Measurements from ENCODE around the gene MRPL20. TPM values are rescaled to one million over a fixed set of nuclear protein-coding genes. Genes with fewer than 3 reads are reported as not detected.
"Not testable (repeated sequence)": the region's sequence is repeated elsewhere in the genome, so short reads cannot be mapped to it uniquely, and the experiment has no call there.

Gene MRPL20
- total RNA-seq (100 to 1,000 TPM in 8 of 9 donors, 10 to 100 TPM in 1; 98.9 to 276 (median 160) TPM), polyA plus RNA-seq (100 to 1,000 TPM; 116 to 175 (median 134) TPM)
- long read RNA-seq, donor 1, transcript MRPL20-201 (4 exons, 721 nt), result major isoform, 137 of 158 reads
- long read RNA-seq, donor 1, partial matches to known transcripts, result 21 of 158 reads
- long read RNA-seq, donor 1, other reads (novel, unspliced or antisense), result 0 of 158 reads
- long read RNA-seq, donor 2, transcript MRPL20-201 (4 exons, 721 nt), result major isoform, 69 of 170 reads
- long read RNA-seq, donor 2, partial matches to known transcripts, result 99 of 170 reads
- long read RNA-seq, donor 2, other reads (novel, unspliced or antisense), result 0 of 170 reads
- long read RNA-seq, donor 3, transcript MRPL20-201 (4 exons, 721 nt), result major isoform, 78 of 86 reads
- long read RNA-seq, donor 3, partial matches to known transcripts, result 8 of 86 reads
- long read RNA-seq, donor 3, other reads (novel, unspliced or antisense), result 0 of 86 reads
- long read RNA-seq, donor 4, transcript MRPL20-201 (4 exons, 721 nt), result major isoform, 66 of 72 reads
- long read RNA-seq, donor 4, partial matches to known transcripts, result 1 of 72 reads
- long read RNA-seq, donor 4, other reads (novel, unspliced or antisense), result 5 of 72 reads
- long read RNA-seq, donor 5, transcript MRPL20-201 (4 exons, 721 nt), result major isoform, 94 of 105 reads
- long read RNA-seq, donor 5, partial matches to known transcripts, result 2 of 105 reads
- long read RNA-seq, donor 5, other reads (novel, unspliced or antisense), result 7 of 105 reads
- long read RNA-seq, donor 6, transcript MRPL20-201 (4 exons, 721 nt), result major isoform, 75 of 79 reads
- long read RNA-seq, donor 6, partial matches to known transcripts, result 0 of 79 reads
- long read RNA-seq, donor 6, other reads (novel, unspliced or antisense), result 4 of 79 reads
- long read RNA-seq, donor 7, transcript MRPL20-201 (4 exons, 721 nt), result major isoform, 59 of 71 reads
- long read RNA-seq, donor 7, partial matches to known transcripts, result 10 of 71 reads
- long read RNA-seq, donor 7, other reads (novel, unspliced or antisense), result 0 of 71 reads
- long read RNA-seq, donor 8, transcript MRPL20-201 (4 exons, 721 nt), result major isoform, 93 of 120 reads
- long read RNA-seq, donor 8, partial matches to known transcripts, result 12 of 120 reads
- long read RNA-seq, donor 8, other reads (novel, unspliced or antisense), result 13 of 120 reads
- long read RNA-seq, donor 9, transcript MRPL20-201 (4 exons, 721 nt), result major isoform, 77 of 84 reads
- long read RNA-seq, donor 9, partial matches to known transcripts, result 6 of 84 reads
- long read RNA-seq, donor 9, other reads (novel, unspliced or antisense), result 0 of 84 reads
- long read RNA-seq, donor 10, transcript MRPL20-201 (4 exons, 721 nt), result major isoform, 57 of 57 reads
- long read RNA-seq, donor 10, partial matches to known transcripts, result 0 of 57 reads
- long read RNA-seq, donor 10, other reads (novel, unspliced or antisense), result 0 of 57 reads

DNA sequence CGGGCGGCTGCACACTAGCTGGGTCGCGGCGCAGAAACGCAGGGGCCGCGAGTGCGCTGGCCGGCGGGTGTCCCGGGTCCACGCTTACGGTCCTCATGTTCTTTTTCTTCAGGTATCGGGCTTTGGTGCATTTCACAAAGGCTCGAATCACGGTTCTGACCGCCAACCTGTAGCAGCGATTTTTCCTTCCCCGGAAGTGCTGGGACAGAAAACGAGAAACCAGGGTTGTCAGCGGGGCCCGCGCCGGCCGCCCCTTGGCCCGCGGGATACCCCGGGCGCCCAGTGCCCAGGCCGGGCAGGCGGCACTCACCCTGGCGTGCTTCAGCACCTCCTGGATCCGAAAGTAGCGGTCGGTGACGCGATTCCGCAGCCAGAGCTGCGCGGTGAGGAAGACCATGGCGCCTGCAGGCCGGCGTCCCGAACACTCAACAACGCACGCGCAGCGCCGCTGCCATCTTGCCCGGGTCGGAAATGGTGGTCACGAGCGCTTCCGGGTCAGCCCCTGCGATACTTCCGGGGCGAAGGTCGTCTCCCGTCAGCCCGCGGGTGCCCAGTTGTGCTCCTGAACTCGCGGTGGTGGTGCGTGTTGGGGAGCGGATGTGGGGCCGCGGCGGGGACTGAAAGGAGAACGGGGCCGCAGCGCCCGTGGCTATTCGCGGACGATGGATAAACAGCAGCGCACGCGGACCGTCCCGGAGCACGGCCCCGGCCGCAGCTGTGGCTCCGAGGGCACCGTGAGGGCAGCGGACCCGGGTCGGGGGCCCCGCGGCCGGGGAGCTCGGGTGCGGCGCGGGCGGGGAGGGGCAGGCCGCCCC is at the start of gene MRPL20:
TSS of gene MRPL20 (minus strand) at position 473 of the 815 bp plus-strand sequence. CDS start at position 397, 76 bp downstream.
- 0 to 1% (median 1%) methylated on average over 31 to 98 of the region's 98 CpGs for WGBS, 4 donors
- Histone ChIP-seq H3K4me3 (peak within 1 kb of the TSS; percentile 73 to 96 (median 86)), H3K36me3 (replicated peaks in 1 of 2) (peaks cover 0 to 38% of the 10 kb centered on the region in 2 donors), H3K27me3 (no peaks in the 10 kb centered on the region), H3K27ac (peak within 1 kb of the TSS; percentile 46 to 90 (median 77)), H3K4me1 (replicated peaks in 1 of 2) (peaks cover 13 to 24% of the 10 kb centered on the region in 2 donors), H3K9me3 (replicated peaks in 1 of 3) (no peaks in the 10 kb centered on the region)
- peak; percentile 92 to 97 (median 95) for DNase-seq
- TF ChIP-seq, protein P1, sequence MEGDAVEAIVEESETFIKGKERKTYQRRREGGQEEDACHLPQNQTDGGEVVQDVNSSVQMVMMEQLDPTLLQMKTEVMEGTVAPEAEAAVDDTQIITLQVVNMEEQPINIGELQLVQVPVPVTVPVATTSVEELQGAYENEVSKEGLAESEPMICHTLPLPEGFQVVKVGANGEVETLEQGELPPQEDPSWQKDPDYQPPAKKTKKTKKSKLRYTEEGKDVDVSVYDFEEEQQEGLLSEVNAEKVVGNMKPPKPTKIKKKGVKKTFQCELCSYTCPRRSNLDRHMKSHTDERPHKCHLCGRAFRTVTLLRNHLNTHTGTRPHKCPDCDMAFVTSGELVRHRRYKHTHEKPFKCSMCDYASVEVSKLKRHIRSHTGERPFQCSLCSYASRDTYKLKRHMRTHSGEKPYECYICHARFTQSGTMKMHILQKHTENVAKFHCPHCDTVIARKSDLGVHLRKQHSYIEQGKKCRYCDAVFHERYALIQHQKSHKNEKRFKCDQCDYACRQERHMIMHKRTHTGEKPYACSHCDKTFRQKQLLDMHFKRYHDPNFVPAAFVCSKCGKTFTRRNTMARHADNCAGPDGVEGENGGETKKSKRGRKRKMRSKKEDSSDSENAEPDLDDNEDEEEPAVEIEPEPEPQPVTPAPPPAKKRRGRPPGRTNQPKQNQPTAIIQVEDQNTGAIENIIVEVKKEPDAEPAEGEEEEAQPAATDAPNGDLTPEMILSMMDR (IDR thresholded peaks at IDR 0.05), result no peak
- peak; percentile 71 to 84 for TF ChIP-seq POLR2A (IDR thresholded peaks at IDR 0.05)
- intact Hi-C loops (cut with DNase I), result no loop called here

DNA sequence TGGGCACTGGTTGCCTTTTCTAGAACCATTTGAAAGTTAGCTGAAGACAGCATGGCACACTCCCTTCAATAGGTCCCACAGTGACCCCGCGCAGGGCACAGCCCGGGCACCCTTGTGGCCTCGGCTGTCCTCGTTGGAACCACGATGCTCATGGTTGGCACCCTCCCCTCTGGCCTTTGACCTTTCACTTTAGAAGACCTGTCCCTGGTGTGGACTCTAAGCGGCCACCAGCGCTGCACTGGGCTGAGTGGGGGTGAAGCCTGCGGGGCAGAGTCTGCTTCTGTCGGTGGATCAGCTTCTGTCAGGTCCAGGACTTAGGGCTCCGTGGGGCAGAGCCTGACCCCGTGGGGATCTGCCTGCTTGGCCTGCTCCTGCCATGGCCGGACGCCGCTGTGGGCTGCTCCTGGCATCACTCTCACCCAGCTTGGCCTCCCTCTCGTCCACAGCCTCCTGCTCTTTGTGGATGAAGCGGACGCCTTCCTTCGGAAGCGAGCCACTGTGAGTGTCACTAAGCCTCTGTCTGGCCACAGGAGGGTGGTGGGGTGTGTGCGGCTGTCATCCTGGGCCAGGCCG is 49.7 kb upstream of the MRPL20 start:
- H3K27ac ChIP-seq; H3K9me3 ChIP-seq (replicated peaks in 1 of 3); H3K4me1 ChIP-seq (replicated peaks in 1 of 2); H3K4me3 ChIP-seq; H3K36me3 ChIP-seq (replicated peaks in 1 of 2); DNase-seq; intact Hi-C loops (cut with DNase I); H3K27me3 ChIP-seq: not testable (repeated sequence)
- 84 to 93% (median 85%) methylated on average over 7 to 16 of the region's 22 CpGs for WGBS, 4 donors

DNA sequence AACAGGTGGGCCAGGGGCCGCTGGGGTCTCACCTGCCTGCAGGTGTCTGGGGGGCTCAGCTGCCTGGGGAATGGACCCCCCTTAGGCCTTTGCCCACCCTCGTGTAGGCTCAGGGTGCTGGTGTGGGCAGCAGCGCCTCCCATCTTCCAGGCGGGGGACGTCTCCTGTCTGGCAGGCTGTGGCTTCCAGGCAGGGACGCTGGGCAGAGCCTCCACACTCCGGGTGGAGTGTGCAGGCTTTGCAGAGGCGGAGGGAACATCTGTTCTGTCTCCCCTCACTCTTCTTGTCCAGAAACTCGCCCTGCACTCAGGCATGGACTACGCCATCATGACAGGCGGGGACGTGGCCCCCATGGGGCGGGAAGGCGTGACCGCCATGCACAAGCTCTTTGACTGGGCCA is 48.8 kb upstream of the MRPL20 start:
- H3K4me3 ChIP-seq; intact Hi-C loops (cut with DNase I): not testable (repeated sequence)
- 67 to 75% methylated on average over 1 of the region's 15 CpGs; no CpG with 5 or more reads in 2 of the 4 donors for WGBS, 4 donors

DNA sequence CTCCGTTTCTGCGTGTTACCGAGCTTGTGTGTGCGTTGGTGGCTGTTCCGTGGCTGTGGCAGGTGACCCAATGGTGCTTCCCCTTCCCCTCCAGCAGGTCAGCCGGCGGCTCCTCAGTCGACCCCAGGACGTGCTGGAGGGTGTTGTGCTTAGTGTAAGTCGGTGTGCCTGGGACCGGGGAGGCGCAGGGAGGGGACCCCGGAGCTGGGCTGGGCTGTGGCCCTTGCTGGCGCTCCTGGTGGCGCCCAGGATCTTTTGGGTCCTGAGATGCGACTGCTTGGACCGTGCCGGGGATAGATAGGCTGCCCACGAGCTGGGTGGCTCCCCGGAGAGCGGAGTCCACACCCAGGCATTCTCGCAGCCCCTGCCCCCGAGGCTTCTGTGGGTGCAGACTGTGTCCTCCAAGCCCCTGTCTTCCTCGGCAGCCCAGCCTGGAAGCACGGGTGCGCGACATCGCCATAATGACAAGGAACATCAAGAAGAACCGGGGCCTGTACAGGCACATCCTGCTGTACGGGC is 48.3 kb upstream of the MRPL20 start:
- TF ChIP-seq, protein P1 (IDR thresholded peaks at IDR 0.05), result no peak
- no peak for TF ChIP-seq POLR2A (IDR thresholded peaks at IDR 0.05)
- H3K4me3 ChIP-seq, result no peak overlapping the region
- no peaks in the 10 kb centered on the region for H3K27me3 ChIP-seq
- no peak overlapping the region for H3K27ac ChIP-seq
- H3K4me1 ChIP-seq (replicated peaks in 1 of 2), result no peaks in the 10 kb centered on the region
- H3K9me3 ChIP-seq (replicated peaks in 1 of 3), result no peaks in the 10 kb centered on the region
- DNase-seq, result no peak
- intact Hi-C loops (cut with DNase I), result no loop called here
- WGBS, 4 donors, result 80 to 90% (median 86%) methylated on average over 14 to 27 of the region's 30 CpGs
- H3K36me3 ChIP-seq (replicated peaks in 1 of 2), result no peaks in the 10 kb centered on the region

More for the DNA sequence above, 48.8 kb upstream of the MRPL20 start:
- not testable (repeated sequence) for H3K27me3 ChIP-seq; H3K36me3 ChIP-seq (replicated peaks in 1 of 2); H3K4me1 ChIP-seq (replicated peaks in 1 of 2); DNase-seq; H3K9me3 ChIP-seq (replicated peaks in 1 of 3); H3K27ac ChIP-seq

DNA sequence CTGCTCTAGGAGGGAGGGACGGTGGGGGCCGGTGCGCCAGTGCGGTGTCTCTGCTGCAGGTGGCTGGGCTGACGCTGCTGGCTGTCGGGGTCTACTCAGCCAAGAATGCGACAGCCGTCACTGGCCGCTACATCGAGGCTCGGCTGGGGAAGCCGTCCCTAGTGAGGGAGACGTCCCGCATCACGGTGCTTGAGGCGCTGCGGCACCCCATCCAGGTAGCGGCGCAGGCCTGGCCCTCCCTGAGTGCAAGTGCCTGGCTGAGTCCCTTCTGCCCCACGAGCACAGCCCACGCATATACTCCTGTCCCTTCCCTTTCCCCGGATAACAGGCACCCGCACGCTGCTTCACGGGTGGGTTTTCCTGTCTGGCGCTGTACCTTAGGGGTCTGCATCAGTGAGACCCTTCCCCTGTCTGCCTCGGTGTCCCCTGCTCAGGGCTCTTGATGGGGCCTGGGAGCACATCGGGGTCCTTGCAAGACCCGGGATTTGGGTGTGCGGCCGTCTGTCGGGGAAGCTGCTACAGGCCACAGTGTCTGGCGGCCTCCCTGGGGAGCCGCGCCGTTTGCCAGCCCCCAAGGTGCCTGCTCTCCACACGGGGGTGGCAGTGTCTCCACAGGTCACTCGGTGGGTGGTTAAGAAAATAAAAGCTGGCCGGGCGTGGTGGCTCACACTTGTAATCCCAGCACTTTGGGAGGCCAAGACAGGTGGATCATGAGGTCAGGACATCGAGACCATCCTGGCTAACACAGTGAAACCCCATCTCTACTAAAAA is 47.4 kb upstream of the MRPL20 start:
- H3K4me1 ChIP-seq (replicated peaks in 1 of 2); H3K9me3 ChIP-seq (replicated peaks in 1 of 3); DNase-seq; intact Hi-C loops (cut with DNase I); H3K4me3 ChIP-seq; H3K27ac ChIP-seq; H3K36me3 ChIP-seq (replicated peaks in 1 of 2); H3K27me3 ChIP-seq: not testable (repeated sequence)
- WGBS, 4 donors, result 74 to 81% (median 79%) methylated on average over 3 to 35 of the region's 41 CpGs
